Gastrocnemius medialis (tissue), 4 donors: ENCODE measurements around the gene GOLGA1. TPM values are rescaled to one million over a fixed set of nuclear protein-coding genes. Genes with fewer than 3 reads are reported as not detected.

Experiments used
- ATAC-seq, 2 donors: fragments of 150-250 bp; one replicate each; pipeline ENCODE4 v1.9.1; 2016
- DNase-seq, 2 donors: peaks; one replicate each; pipeline ENCODE4 v3.0.0-alpha.2; 2019
- H3K27ac ChIP-seq, 4 donors: fragments of 200-600 bp; sonication (generic); 1 replicate in 1 of 4; 2 replicates in 3 of 4; pipeline ENCODE4 v1.5.1; 2016 to 2018; ENCODE audit warnings: mild to moderate bottlenecking in 2 of 4, moderate library complexity in 1 of 4
- H3K27me3 ChIP-seq, 3 donors: fragments of 200-600 bp; sonication (generic) in 2 of 3; 1 replicate in 1 of 3; 2 replicates in 2 of 3; pipeline versions ENCODE4 v1.5.1 to v1.6.0; 2016 to 2019; ENCODE audit warnings: mild to moderate bottlenecking in 1 of 3, moderate library complexity in 1 of 3
- H3K36me3 ChIP-seq, 2 donors: fragments of 200-600 bp; sonication (generic) in 1 of 2; one replicate each; pipeline ENCODE4 v1.5.1; 2017 to 2018
- H3K4me1 ChIP-seq, 2 donors: fragments of 200-600 bp; sonication (generic) in 1 of 2; one replicate each; pipeline ENCODE4 v1.5.1; 2016 to 2017; ENCODE audit warnings: mild to moderate bottlenecking in 2 of 2
- H3K4me3 ChIP-seq, 4 donors: fragments of 200-600 bp; sonication (generic) in 3 of 4; 1 replicate in 1 of 4; 2 replicates in 3 of 4; pipeline ENCODE4 v1.5.1; 2016 to 2019; ENCODE audit warnings: mild to moderate bottlenecking in 2 of 4
- H3K9me3 ChIP-seq, 3 donors: fragments of 200-600 bp; sonication (generic) in 2 of 3; 1 replicate in 1 of 3; 2 replicates in 2 of 3; pipeline ENCODE4 v1.5.1; 2016 to 2019
- POLR2A ChIP-seq, 2 donors: fragments of 450-650 bp; IDR thresholded peaks; one replicate each; pipeline ENCODE4 v1.6.1; 2017; ENCODE audit warnings: antibody characterized with exemption in 2 of 2, mild to moderate bottlenecking in 2 of 2, moderate library complexity in 2 of 2
- in situ Hi-C, 4 donors: fragments of 200-750 bp; cut with MboI; loops; one replicate each; pipeline versions ENCODE4 v1.15.0 to v1.8.0; 2017; ENCODE audit warnings: low sequenced_read_pairs in 4 of 4
- intact Hi-C: fragments of 100-400 bp; cut with DNase I; formaldehyde crosslinking; loops from one replicate; pipeline ENCODE4 v1.15.1; 2023; ENCODE audit warnings: low total_unique reads
- total RNA-seq, 4 donors: library from RNA; depleted of rRNA; stranded (reverse); fragments of >200 nt; gene quantifications; one replicate each; pipeline versions ENCODE4 v1.1.0 to v1.2.3, GENCODE V29; 2016
- TF ChIP-seq, protein P1 (sequence below), 5 experiments: fragments of 450-650 bp in 3 of 5; fragments of 200-600 bp in 2 of 5; sonication (generic) in 2 of 5; IDR thresholded peaks in 4 of 5; conservative IDR thresholded peaks in 1 of 5; 1 replicate in 4 of 5; 2 replicates in 1 of 5; pipeline ENCODE4 v1.5.1; 2016 to 2019; ENCODE audit warnings: antibody characterized with exemption in 5 of 5, mild to moderate bottlenecking in 3 of 5, moderate library complexity in 3 of 5

Gene GOLGA1
- total RNA-seq, 4 donors from 2014 or later, result 12.2 to 20.5 (median 18.6) TPM

DNA sequence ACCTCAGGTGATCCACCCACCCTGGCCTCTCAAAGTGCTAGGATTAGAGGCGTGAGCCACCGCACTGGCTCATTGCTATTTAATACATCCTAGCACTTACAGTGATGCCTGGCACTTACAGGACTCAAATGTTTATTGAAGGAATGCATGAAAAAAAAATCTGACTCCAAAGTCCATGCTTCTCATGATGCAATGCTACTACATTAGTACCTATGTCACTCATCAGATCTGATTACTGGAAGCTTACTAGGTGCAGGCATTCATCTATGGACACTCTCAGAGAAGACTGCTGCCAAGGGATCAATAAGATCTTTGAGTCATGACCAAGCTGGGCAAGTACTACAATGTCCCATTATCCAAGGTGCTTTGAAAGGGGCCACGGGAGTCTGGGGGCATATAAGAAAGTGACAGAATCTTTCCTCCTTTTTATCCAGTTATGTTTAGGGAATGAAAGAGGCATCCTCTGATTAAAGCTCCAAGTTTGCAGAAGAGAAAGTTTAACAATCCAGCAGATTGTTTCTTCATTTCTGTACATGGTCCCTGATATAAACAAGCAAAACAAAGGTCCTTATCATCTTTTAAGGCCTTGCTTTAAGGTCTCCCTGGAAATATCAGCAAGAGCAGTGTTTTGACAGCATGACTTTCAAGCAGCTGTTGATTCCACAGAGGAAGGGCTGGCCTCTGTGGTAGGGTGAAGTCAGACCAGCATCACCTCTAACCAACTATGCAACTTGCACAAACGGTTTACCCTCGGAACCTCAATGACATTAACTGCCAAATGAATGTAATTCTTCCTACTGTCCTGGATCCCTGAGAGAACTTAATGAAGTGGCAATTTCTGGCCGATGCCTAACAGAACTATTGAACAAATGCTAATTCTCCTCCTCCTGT, 43.1 kb downstream of the GOLGA1 start:
- DNase-seq (no peak), ATAC-seq (no peak)
- Histone ChIP-seq H3K4me1 (no peaks in the 10 kb centered on the region), H3K27ac (no peak overlapping the region), H3K4me3 (no peak overlapping the region), H3K9me3 (no peaks in the 10 kb centered on the region), H3K36me3 (peaks cover 0 to 55% of the 10 kb centered on the region in 2 donors), H3K27me3 (no peaks in the 10 kb centered on the region)
- in situ Hi-C loops, result no loop called here
- intact Hi-C loops, result no loop called here
- TF ChIP-seq POLR2A (IDR thresholded peaks at IDR 0.05), result no peak
- TF ChIP-seq, protein P1, sequence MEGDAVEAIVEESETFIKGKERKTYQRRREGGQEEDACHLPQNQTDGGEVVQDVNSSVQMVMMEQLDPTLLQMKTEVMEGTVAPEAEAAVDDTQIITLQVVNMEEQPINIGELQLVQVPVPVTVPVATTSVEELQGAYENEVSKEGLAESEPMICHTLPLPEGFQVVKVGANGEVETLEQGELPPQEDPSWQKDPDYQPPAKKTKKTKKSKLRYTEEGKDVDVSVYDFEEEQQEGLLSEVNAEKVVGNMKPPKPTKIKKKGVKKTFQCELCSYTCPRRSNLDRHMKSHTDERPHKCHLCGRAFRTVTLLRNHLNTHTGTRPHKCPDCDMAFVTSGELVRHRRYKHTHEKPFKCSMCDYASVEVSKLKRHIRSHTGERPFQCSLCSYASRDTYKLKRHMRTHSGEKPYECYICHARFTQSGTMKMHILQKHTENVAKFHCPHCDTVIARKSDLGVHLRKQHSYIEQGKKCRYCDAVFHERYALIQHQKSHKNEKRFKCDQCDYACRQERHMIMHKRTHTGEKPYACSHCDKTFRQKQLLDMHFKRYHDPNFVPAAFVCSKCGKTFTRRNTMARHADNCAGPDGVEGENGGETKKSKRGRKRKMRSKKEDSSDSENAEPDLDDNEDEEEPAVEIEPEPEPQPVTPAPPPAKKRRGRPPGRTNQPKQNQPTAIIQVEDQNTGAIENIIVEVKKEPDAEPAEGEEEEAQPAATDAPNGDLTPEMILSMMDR (IDR thresholded peaks at IDR 0.05 in 4 of 5, conservative IDR thresholded peaks at IDR 0.05 in 1 of 5), result no peak

GRCh38 chr9:124894741-124895170, 46.1 kb downstream of the GOLGA1 start:
- Histone ChIP-seq H3K36me3 (peaks cover 0 to 78% of the 10 kb centered on the region in 2 donors), H3K27me3 (no peaks in the 10 kb centered on the region), H3K27ac (no peak overlapping the region), H3K9me3 (no peaks in the 10 kb centered on the region), H3K4me3 (no peak overlapping the region), H3K4me1 (no peaks in the 10 kb centered on the region)
- in situ Hi-C loops (no loop called here), intact Hi-C loops (no loop called here)
- DNase-seq, result no peak
- ATAC-seq, result no peak
- TF ChIP-seq POLR2A (IDR thresholded peaks at IDR 0.05), result no peak
- TF ChIP-seq, protein P1 (IDR thresholded peaks at IDR 0.05 in 4 of 5, conservative IDR thresholded peaks at IDR 0.05 in 1 of 5), result peak in 1 of 5 experiments; percentile 38

- ATAC-seq, result no peak
Observed at GRCh38 chr9:124894035-124894740, 46.7 kb downstream of the GOLGA1 start.

DNA sequence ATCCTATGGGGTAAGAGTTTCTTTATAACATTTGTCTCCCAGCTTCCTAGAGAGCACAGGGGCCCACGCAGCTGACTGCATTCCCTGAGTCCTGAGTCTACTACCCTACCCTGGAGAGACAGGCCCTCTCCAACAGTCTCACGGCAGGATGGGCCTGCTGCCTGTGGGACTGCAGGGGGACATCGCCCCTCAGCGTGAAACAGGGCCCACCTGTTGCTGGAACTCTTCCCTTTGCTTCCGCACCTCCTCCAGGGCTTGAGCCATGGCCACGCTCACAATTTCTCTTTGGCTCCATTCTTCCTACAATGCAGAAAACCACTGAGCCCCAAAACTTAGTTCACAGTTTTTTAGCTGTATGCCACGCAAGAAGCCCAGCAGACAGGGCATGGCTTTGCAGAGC, 50.7 kb downstream of the GOLGA1 start:
- DNase-seq (no peak), ATAC-seq (no peak)
- no peaks in the 10 kb centered on the region for H3K4me1 ChIP-seq
- TF ChIP-seq, protein P1 (IDR thresholded peaks at IDR 0.05 in 4 of 5, conservative IDR thresholded peaks at IDR 0.05 in 1 of 5), result no peak
- TF ChIP-seq POLR2A (IDR thresholded peaks at IDR 0.05), result no peak
- H3K36me3 ChIP-seq, result peaks cover 0 to 84% of the 10 kb centered on the region in 2 donors
- no peaks in the 10 kb centered on the region for H3K27me3 ChIP-seq
- H3K27ac ChIP-seq, result no peak overlapping the region
- in situ Hi-C loops, result no loop called here
- intact Hi-C loops, result no loop called here
- no peaks in the 10 kb centered on the region for H3K9me3 ChIP-seq
- H3K4me3 ChIP-seq, result no peak overlapping the region

More at GRCh38 chr9:124894035-124894740, 46.7 kb downstream of the GOLGA1 start:
- H3K4me1 ChIP-seq, result no peaks in the 10 kb centered on the region
- H3K4me3 ChIP-seq, result no peak overlapping the region
- in situ Hi-C loops, result no loop called here
- intact Hi-C loops, result no loop called here
- peaks cover 0 to 78% of the 10 kb centered on the region in 2 donors for H3K36me3 ChIP-seq
- TF ChIP-seq POLR2A (IDR thresholded peaks at IDR 0.05), result no peak
- TF ChIP-seq, protein P1 (IDR thresholded peaks at IDR 0.05 in 4 of 5, conservative IDR thresholded peaks at IDR 0.05 in 1 of 5), result no peak
- no peak for DNase-seq
- H3K27ac ChIP-seq, result no peak overlapping the region
- no peaks in the 10 kb centered on the region for H3K27me3 ChIP-seq
- no peaks in the 10 kb centered on the region for H3K9me3 ChIP-seq
